NB4 (cell line): Measurements from ENCODE around the gene MBD3L5.
A peak's percentile ranks its signal among the peaks of the same experiment; 100 is the strongest.
"Not testable (repeated sequence)": the region's sequence is repeated elsewhere in the genome, so short reads cannot be mapped to it uniquely, and the experiment has no call there.

Source experiments
- DNase-seq: peaks from one replicate; pipeline ENCODE4 v3.0.0; 2010; ENCODE audit warnings: low read depth
- H3K4me3 ChIP-seq: one replicate; pipeline ENCODE4 v1.5.1; 2011; ENCODE audit warnings: mild to moderate bottlenecking, low read depth, low read length, moderate library complexity
- MYC ChIP-seq: IDR thresholded peaks from 2 replicates; pipeline ENCODE4 v1.6.1; 2011; ENCODE audit warnings: low read depth, low read length
- POLR2A ChIP-seq: IDR thresholded peaks from 2 replicates; pipeline ENCODE4 v1.6.1; 2011; ENCODE audit warnings: mild to moderate bottlenecking; ENCODE audit not compliant: insufficient read length; ENCODE audit errors: extremely low read depth
- TF ChIP-seq, protein P1 (sequence below): IDR thresholded peaks from 2 replicates; pipeline ENCODE4 v1.6.1; 2011; ENCODE audit warnings: low read depth, low read length
- TF ChIP-seq, protein P2 (sequence below): IDR thresholded peaks from one replicate; pipeline ENCODE4 v1.5.1; 2012; ENCODE audit warnings: low read depth, low read length

Gene MBD3L5

DNA sequence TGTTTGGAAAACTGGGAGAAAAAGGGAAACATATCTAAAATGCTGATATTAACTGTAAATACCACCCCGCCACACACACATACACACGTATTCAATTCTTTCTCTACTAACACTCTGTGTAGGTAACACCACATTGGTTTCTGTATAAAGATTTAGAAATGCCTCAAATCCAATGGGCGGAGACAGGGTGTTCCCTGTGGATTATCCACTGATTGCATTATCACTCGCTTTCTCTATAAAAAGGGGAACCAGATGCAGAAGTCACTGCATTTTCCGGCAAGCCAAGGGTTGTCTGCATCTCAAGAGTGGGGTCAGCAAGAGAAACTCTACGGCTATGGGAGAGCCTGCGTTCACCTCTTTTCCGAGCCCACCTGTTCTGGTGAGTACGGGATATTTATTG is at the start of gene MBD3L5:
MBD3L5 (plus strand) TSS at position 301 of the 400 bp plus-strand sequence; CDS start at position 335, 34 bp downstream.
- DNase-seq, H3K4me3 ChIP-seq: not testable (repeated sequence)

DNA sequence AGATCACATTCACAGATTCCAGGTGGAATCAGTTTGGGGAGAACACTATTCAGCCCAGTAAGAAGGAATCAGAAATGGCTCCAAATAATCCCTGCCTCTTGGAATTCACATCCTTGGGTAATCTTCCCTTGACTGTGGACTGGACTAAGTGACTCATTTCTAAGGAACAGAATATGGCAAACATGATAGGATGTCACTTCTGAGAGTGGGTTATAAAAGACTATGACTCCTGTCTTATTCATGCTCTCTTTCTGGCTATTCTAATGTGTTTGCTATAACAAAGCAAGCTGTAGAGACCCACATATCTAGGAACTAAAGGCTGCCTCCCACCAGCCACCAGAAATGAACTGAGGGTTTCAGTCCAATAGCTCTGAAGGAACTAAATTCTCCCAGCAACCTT is 46.9 kb upstream of the MBD3L5 start:
- TF ChIP-seq, protein P1, sequence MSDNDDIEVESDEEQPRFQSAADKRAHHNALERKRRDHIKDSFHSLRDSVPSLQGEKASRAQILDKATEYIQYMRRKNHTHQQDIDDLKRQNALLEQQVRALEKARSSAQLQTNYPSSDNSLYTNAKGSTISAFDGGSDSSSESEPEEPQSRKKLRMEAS, result no peak
- TF ChIP-seq MYC, result no peak
- TF ChIP-seq, protein P2, sequence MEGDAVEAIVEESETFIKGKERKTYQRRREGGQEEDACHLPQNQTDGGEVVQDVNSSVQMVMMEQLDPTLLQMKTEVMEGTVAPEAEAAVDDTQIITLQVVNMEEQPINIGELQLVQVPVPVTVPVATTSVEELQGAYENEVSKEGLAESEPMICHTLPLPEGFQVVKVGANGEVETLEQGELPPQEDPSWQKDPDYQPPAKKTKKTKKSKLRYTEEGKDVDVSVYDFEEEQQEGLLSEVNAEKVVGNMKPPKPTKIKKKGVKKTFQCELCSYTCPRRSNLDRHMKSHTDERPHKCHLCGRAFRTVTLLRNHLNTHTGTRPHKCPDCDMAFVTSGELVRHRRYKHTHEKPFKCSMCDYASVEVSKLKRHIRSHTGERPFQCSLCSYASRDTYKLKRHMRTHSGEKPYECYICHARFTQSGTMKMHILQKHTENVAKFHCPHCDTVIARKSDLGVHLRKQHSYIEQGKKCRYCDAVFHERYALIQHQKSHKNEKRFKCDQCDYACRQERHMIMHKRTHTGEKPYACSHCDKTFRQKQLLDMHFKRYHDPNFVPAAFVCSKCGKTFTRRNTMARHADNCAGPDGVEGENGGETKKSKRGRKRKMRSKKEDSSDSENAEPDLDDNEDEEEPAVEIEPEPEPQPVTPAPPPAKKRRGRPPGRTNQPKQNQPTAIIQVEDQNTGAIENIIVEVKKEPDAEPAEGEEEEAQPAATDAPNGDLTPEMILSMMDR, result no peak

DNA sequence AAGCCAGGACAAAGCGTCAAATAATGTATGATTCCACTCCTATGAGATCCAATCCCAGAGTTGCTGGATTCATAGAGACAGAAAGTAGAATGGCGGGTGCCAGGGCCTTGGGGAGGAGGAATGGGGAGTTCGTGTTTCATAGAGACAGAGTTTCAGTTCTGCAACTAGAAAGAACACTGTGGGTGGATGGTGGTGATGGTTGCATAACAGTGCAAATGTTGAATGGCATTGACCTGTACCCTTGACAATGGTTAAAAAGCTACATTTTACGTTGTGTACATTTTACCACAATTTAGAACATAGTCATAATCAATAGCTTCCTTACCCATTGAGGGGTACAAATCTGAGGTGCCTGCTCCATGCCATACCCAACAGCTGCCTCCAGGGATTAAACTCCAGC is 42.5 kb upstream of the MBD3L5 start:
- TF ChIP-seq, protein P2, result no peak
- no peak for TF ChIP-seq POLR2A
- no peak overlapping the region for H3K4me3 ChIP-seq
- peak; percentile 24 for DNase-seq

More for the DNA sequence above, 46.9 kb upstream of the MBD3L5 start:
- no peak for DNase-seq
- H3K4me3 ChIP-seq, result no peak overlapping the region

DNA sequence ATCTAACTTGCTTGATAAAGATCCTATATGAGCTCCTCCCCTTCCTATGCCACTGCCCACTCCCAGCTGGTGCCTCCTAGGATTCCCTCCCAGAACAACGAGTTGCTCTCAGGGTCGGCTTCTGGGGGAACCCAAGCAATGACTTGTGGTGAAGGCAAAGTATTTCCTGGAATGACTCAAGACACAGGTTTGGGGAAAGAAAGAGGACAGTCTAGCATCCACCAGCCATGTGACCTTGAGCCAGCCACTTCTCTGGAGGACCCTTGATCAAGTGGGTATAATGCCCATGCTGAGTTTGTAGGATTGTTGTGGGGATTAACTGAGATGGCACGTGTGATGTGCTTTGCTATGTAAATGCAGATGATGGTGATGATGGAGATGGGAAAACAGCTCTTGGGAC is 42.1 kb upstream of the MBD3L5 start:
- DNase-seq, result no peak
- TF ChIP-seq MYC (no peak), POLR2A (no peak)
- TF ChIP-seq, protein P2, result no peak
- TF ChIP-seq, protein P1, result no peak

DNA sequence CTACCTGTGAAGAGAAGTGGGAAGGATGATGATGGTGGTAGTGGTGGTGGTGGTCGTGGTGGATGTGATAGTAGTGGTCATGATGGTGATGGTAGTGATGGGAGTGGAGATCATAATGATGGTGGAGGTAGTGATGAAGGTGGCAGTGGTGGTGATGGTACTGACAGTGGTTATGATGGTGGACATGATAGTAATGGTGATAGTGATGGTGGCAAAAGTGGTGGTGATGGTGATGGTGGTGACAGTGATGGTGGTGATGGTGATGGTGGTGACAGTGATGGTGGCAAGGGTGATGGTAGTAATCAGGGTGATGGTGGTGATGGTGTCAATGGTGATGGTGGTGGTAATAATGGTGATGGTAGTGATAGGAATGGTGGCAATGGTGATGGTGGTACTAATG is 35.3 kb upstream of the MBD3L5 start:
- TF ChIP-seq POLR2A (no peak), MYC (no peak)
- TF ChIP-seq, protein P2, result no peak
- TF ChIP-seq, protein P1, result no peak
- DNase-seq, result no peak
- H3K4me3 ChIP-seq, result no peak overlapping the region

More for the DNA sequence above, 42.1 kb upstream of the MBD3L5 start:
- H3K4me3 ChIP-seq, result no peak overlapping the region

DNA sequence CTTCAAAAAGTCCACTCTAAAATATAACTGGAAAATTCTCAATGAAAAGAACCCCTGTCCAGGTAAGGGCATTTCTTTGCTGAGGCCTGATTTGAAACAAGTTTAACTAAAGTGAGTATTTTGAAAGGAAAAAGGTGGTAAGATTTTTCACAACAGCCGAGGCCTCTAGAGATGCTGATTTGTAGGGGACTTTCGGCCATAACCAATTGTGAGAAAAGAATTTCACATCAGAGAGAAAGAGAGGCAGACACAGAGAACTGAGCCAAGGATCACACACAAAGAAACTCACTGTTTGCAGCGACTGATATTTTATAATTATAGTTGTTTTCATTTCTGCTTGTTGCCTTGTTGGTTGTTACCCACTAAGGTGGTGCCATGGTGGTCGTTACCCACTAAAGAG is 33.6 kb upstream of the MBD3L5 start:
- H3K4me3 ChIP-seq, result no peak overlapping the region
- no peak for TF ChIP-seq MYC
- TF ChIP-seq, protein P2, result no peak
- TF ChIP-seq, protein P1, result no peak
- TF ChIP-seq POLR2A, result no peak
- DNase-seq, result no peak
